Neural cell (in vitro differentiated cells): ENCODE measurements around the gene NOL9. TPM values are rescaled to one million over a fixed set of nuclear protein-coding genes. Genes with fewer than 3 reads are reported as not detected.

Source experiments
- H2AFZ ChIP-seq: fragments of 200-600, 300-800 bp; sonication (generic), shearing (Covaris generic); 2 replicates; pipeline ENCODE4 v1.6.0; 2014; ENCODE audit warnings: low read depth, mild to moderate bottlenecking, antibody characterized with exemption, low read length, moderate library complexity
- H3F3A ChIP-seq: fragments of 200-600 bp; shearing (Covaris generic); 2 replicates; pipeline ENCODE4 v1.6.1; 2016; ENCODE audit warnings: mild to moderate bottlenecking, moderate library complexity, mixed read lengths, antibody characterized with exemption, low read length; ENCODE audit not compliant: insufficient read depth, poor library complexity, severe bottlenecking
- H3K27ac ChIP-seq: fragments of 200-600, 300-800 bp; sonication (generic), shearing (Covaris generic); 2 replicates; pipeline ENCODE4 v1.5.1; 2014; ENCODE audit warnings: mild to moderate bottlenecking, low read length, moderate library complexity
- H3K27me3 ChIP-seq: fragments of 300-800, 200-600 bp; sonication (generic), shearing (Covaris generic); 2 replicates; pipeline ENCODE4 v1.6.0; 2014; ENCODE audit warnings: mild to moderate bottlenecking, low read depth, low read length, moderate library complexity; ENCODE audit not compliant: insufficient read depth
- H3K36me3 ChIP-seq: fragments of 300-800, 200-600 bp; sonication (generic), shearing (Covaris generic); 2 replicates; pipeline ENCODE4 v1.5.1; 2014; ENCODE audit warnings: mild to moderate bottlenecking, antibody characterized with exemption, low read length, moderate library complexity; ENCODE audit not compliant: insufficient read depth
- H3K4me2 ChIP-seq: fragments of 300-800, 200-600 bp; sonication (generic), shearing (Covaris generic); 2 replicates; pipeline ENCODE4 v1.6.0; 2014; ENCODE audit warnings: mild to moderate bottlenecking, low read length
- H3K4me3 ChIP-seq: fragments of 300-800, 200-600 bp; sonication (generic), shearing (Covaris generic); 2 replicates; pipeline ENCODE4 v1.5.1; 2014; ENCODE audit warnings: mild to moderate bottlenecking, low read length, moderate library complexity
- H3K79me2 ChIP-seq: fragments of 200-600 bp; shearing (Covaris generic); replicated peaks from 2 replicates; pipeline ENCODE4 v1.6.0; 2014; ENCODE audit warnings: mild to moderate bottlenecking, low read length, moderate library complexity; ENCODE audit not compliant: insufficient read depth
- H3K9ac ChIP-seq: fragments of 300-800, 200-600 bp; sonication (generic), shearing (Covaris generic); 2 replicates; pipeline ENCODE4 v1.6.1; 2016; ENCODE audit warnings: mild to moderate bottlenecking, low read length, mixed read lengths
- H3K9me2 ChIP-seq: fragments of 200-600 bp; shearing (Covaris generic); 2 replicates; pipeline ENCODE4 v1.6.1; 2016; ENCODE audit warnings: mild to moderate bottlenecking, low read length, mixed read lengths; ENCODE audit not compliant: insufficient read depth
- H3K9me3 ChIP-seq: fragments of 200-600, 300-800 bp; sonication (generic), shearing (Covaris generic); 2 replicates; pipeline ENCODE4 v1.6.1; 2016; ENCODE audit warnings: mild to moderate bottlenecking, mixed run types, low read length, moderate library complexity, mixed read lengths
- H4K20me1 ChIP-seq: fragments of 200-600 bp; shearing (Covaris generic); 2 replicates; pipeline ENCODE4 v1.6.1; 2016; ENCODE audit warnings: mild to moderate bottlenecking, mixed run types; ENCODE audit not compliant: insufficient read depth
- CTCF ChIP-seq: fragments of 450-650 bp; IDR thresholded peaks from 2 replicates; pipeline ENCODE4 v1.5.1; 2014; ENCODE audit warnings: antibody characterized with exemption, mild to moderate bottlenecking, moderate library complexity; ENCODE audit not compliant: poor library complexity, severe bottlenecking
- EP300 ChIP-seq: fragments of 450-650 bp; conservative IDR thresholded peaks from 2 replicates; pipeline ENCODE4 v1.6.1; 2014; ENCODE audit warnings: antibody characterized with exemption, mild to moderate bottlenecking, moderate library complexity; ENCODE audit not compliant: poor library complexity, severe bottlenecking
- EZH2 ChIP-seq: fragments of 200-600, 300-800 bp; shearing (Covaris generic), sonication (generic); IDR thresholded peaks from 2 replicates; pipeline ENCODE4 v1.6.1; 2014; ENCODE audit warnings: antibody characterized with exemption, low read length, borderline replicate concordance, mild to moderate bottlenecking; ENCODE audit not compliant: insufficient read depth, poor library complexity, severe bottlenecking
- MXI1 ChIP-seq: fragments of 450-650 bp; conservative IDR thresholded peaks from 2 replicates; pipeline ENCODE4 v1.6.1; 2014; ENCODE audit warnings: antibody characterized with exemption, mild to moderate bottlenecking; ENCODE audit not compliant: poor library complexity, severe bottlenecking
- POLR2AphosphoS5 ChIP-seq: IDR thresholded peaks from 2 replicates; pipeline ENCODE4 v1.6.1; 2012
- RAD21 ChIP-seq: fragments of 450-650 bp; conservative IDR thresholded peaks from 2 replicates; pipeline ENCODE4 v1.6.1; 2014; ENCODE audit warnings: antibody characterized with exemption, mild to moderate bottlenecking, moderate library complexity
- REST ChIP-seq: IDR thresholded peaks from 2 replicates; pipeline ENCODE4 v1.6.1; 2012; ENCODE audit warnings: borderline replicate concordance
- SMC3 ChIP-seq: fragments of 450-650 bp; conservative IDR thresholded peaks from 2 replicates; pipeline ENCODE4 v1.6.1; 2014; ENCODE audit warnings: antibody characterized with exemption, mild to moderate bottlenecking, moderate library complexity; ENCODE audit not compliant: poor library complexity
- TAF1 ChIP-seq: IDR thresholded peaks from 2 replicates; pipeline ENCODE4 v1.6.1; 2012; ENCODE audit warnings: low read depth
- polyA plus RNA-seq: library from polyadenylated mRNA; depleted of rRNA; stranded (reverse); fragments of >200 nt; gene quantifications from 2 replicates; pipeline ENCODE4 v1.2.3, GENCODE V29; 2014

NOL9 gene
- polyA plus RNA-seq, 1 donor from 2014 or later: 30.7 TPM

- TF ChIP-seq EP300: no peak
- TF ChIP-seq REST: no peak
- no peak for TF ChIP-seq CTCF
- TF ChIP-seq MXI1: no peak
- TF ChIP-seq SMC3: no peak
- TF ChIP-seq EZH2: no peak
- TF ChIP-seq RAD21: no peak
- TF ChIP-seq POLR2AphosphoS5: no peak
- TF ChIP-seq TAF1: no peak
- Histone ChIP-seq H3K4me2 (no peak overlapping the region), H3K9me2 (no peaks in the 10 kb centered on the region), H2AFZ (no peak overlapping the region), H3K4me3 (no peak overlapping the region), H3F3A (no peaks in the 10 kb centered on the region), H4K20me1 (no peaks in the 10 kb centered on the region), H3K79me2 (no peaks in the 10 kb centered on the region), H3K9ac (no peak overlapping the region), H3K27ac (no peak overlapping the region), H3K36me3 (no peaks in the 10 kb centered on the region), H3K27me3 (no peaks in the 10 kb centered on the region), H3K9me3 (no peaks in the 10 kb centered on the region)
Measured at GRCh38 chr1:6503884-6504602, 50.3 kb downstream of the NOL9 start.

GRCh38 chr1:6502000-6502891 lies 52.1 kb downstream of the NOL9 start:
- no peaks in the 10 kb centered on the region for H4K20me1 ChIP-seq
- H3K27me3 ChIP-seq: no peaks in the 10 kb centered on the region
- TF ChIP-seq POLR2AphosphoS5 (no peak), EP300 (no peak)
- H3K4me3 ChIP-seq: no peak overlapping the region
- H3K9ac ChIP-seq: no peak overlapping the region
- no peaks in the 10 kb centered on the region for H3K9me3 ChIP-seq
- H3K36me3 ChIP-seq: no peaks in the 10 kb centered on the region
- no peaks in the 10 kb centered on the region for H3F3A ChIP-seq
- no peaks in the 10 kb centered on the region for H3K9me2 ChIP-seq
- H3K4me2 ChIP-seq: no peak overlapping the region
- H3K27ac ChIP-seq: no peak overlapping the region
- H2AFZ ChIP-seq: no peak overlapping the region
- H3K79me2 ChIP-seq: no peaks in the 10 kb centered on the region
